Measurements from ENCODE around the gene ZNF57.
"Not testable (repeated sequence)": the region's sequence is repeated elsewhere in the genome, so short reads cannot be mapped to it uniquely, and the experiment has no call there.

DNA sequence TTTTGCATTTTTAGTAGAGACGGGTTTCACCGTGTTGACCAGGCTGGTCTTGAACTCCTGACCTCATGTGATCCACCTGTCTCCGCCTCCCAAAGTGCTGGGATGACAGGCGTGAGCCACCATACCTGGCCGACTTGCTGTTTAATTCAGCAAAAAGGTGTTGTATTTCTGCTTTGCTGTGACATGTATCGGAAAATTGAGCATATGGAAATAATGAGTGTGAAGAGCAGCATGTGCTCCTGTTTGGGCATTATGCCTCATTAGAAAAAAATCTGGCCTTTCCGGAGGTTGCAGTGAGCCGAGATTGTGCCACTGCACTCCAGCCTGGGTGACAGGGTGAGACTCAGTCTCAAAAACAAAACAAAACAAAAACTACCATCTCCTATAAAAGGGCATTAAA, 10.2 kb upstream of the ZNF57 start:
- TF ChIP-seq, protein P1, sequence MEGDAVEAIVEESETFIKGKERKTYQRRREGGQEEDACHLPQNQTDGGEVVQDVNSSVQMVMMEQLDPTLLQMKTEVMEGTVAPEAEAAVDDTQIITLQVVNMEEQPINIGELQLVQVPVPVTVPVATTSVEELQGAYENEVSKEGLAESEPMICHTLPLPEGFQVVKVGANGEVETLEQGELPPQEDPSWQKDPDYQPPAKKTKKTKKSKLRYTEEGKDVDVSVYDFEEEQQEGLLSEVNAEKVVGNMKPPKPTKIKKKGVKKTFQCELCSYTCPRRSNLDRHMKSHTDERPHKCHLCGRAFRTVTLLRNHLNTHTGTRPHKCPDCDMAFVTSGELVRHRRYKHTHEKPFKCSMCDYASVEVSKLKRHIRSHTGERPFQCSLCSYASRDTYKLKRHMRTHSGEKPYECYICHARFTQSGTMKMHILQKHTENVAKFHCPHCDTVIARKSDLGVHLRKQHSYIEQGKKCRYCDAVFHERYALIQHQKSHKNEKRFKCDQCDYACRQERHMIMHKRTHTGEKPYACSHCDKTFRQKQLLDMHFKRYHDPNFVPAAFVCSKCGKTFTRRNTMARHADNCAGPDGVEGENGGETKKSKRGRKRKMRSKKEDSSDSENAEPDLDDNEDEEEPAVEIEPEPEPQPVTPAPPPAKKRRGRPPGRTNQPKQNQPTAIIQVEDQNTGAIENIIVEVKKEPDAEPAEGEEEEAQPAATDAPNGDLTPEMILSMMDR (IDR thresholded peaks at IDR 0.05), result not testable (repeated sequence)
- TF ChIP-seq POLR2A (IDR thresholded peaks at IDR 0.05), result not testable (repeated sequence)

All from uterus (tissue), 2 donors.